Ovary (tissue), 3 donors: Measurements from ENCODE around the gene ULK2.

Source experiments
- POLR2A ChIP-seq: fragments of 450-650 bp; IDR thresholded peaks from one replicate; pipeline ENCODE4 v1.6.1; 2017; ENCODE audit warnings: antibody characterized with exemption, mild to moderate bottlenecking, moderate library complexity
- TF ChIP-seq, protein P1 (sequence below), 3 donors: fragments of 450-650 bp in 2 of 3; fragments of 200-600 bp in 1 of 3; IDR thresholded peaks; one replicate each; pipeline versions ENCODE4 v1.5.1 to v1.8.0; 2016 to 2022; ENCODE audit warnings: antibody characterized with exemption in 3 of 3, mild to moderate bottlenecking in 1 of 3
- donor health status: DM: no; HTN: no; CAD: no.

DNA sequence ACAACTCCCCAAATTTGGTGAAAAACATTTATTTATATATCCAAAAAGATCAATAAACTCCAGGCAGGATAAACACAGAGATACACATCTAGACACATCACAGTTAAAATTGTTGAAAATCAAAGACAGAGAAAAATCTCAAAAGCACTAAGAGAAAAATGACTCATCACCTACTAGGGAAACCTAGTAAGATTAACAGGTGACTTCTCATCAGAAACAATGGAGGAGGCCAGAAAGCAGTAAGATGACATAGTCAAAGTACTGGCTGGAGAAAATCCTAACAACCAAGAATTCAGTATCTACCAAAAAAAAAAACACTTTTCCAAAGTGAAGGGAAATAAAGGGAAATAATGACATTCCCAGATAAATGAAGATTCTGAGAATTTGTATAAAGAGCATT lies 33.8 kb downstream of the ULK2 start:
- TF ChIP-seq, protein P1, sequence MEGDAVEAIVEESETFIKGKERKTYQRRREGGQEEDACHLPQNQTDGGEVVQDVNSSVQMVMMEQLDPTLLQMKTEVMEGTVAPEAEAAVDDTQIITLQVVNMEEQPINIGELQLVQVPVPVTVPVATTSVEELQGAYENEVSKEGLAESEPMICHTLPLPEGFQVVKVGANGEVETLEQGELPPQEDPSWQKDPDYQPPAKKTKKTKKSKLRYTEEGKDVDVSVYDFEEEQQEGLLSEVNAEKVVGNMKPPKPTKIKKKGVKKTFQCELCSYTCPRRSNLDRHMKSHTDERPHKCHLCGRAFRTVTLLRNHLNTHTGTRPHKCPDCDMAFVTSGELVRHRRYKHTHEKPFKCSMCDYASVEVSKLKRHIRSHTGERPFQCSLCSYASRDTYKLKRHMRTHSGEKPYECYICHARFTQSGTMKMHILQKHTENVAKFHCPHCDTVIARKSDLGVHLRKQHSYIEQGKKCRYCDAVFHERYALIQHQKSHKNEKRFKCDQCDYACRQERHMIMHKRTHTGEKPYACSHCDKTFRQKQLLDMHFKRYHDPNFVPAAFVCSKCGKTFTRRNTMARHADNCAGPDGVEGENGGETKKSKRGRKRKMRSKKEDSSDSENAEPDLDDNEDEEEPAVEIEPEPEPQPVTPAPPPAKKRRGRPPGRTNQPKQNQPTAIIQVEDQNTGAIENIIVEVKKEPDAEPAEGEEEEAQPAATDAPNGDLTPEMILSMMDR (IDR thresholded peaks at IDR 0.05), result no peak
- no peak for TF ChIP-seq POLR2A
